ENCODE data around the gene PRKAG3. TPM values are rescaled to one million over a fixed set of nuclear protein-coding genes. Genes with fewer than 3 reads are reported as not detected.

Gene PRKAG3
- total RNA-seq (2014; rRNA removed; shearing (Covaris generic)) (not detected in 2 replicates), polyA plus RNA-seq (2016; fragmentation: Nextera tagmentation; extraction: Ambion mirVana) (not detected in 2 replicates)

DNA sequence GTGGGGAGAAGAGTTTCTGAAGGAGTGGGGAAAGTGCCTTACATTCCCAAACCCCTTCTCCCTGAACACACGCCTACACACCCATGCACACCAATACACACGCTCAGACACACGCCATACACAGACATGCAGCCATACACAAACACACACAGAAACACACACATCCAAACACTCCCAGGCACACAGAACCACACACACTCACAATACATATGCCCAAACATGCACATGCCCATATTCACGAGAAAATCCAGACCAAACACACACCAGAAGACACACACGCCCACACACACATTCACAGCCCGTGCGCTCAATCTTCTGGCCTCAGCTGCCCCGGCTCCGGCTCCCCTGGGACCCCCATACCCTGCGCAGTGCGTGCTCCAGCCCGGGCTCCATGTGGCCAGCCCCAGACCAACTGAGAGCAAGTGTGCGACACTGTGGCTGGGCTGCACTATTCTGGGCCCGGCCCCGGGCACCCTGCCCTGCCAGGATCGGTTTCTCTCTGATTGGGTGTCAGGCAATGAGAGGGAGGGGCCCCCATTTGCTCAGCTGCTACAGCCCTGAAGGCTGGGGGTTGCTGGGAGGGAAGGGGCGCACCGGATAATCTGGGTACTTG lies at the start of gene PRKAG3:
Gene PRKAG3, minus strand, starts transcription at position 426 of the 613 bp plus-strand sequence.
- no peak within 1 kb of the TSS for H3K4me3 ChIP-seq
- no peaks in the 10 kb centered on the region for H3K9me2 ChIP-seq (ENCODE audit: insufficient read depth)
- no peak for TF ChIP-seq EZH2phosphoT487 (IDR thresholded peaks at IDR 0.05; ENCODE audit: insufficient read depth, low read depth)
- TF ChIP-seq EZH2 (IDR thresholded peaks at IDR 0.05; ENCODE audit: insufficient read depth, poor library complexity, severe bottlenecking), result no peak
- peak; percentile 17 for DNase-seq
- 41 to 42% methylated on average over 18 of the region's 18 CpGs for WGBS, 2 experiments (ENCODE audit: low coverage in 1 of 2, low lambda C conversion rate in 2 of 2, missing lambda C conversion rate in 2 of 2)
- no peak within 1 kb of the TSS; the same call in 1 of the 2 replicates for H2AFZ ChIP-seq
- no peak within 1 kb of the TSS for H3K27ac ChIP-seq
- H3K36me3 ChIP-seq (ENCODE audit: low read depth), result no peaks in the 10 kb centered on the region
- H3K4me2 ChIP-seq (ENCODE audit: unreplicated experiment), result no peak within 1 kb of the TSS
- H3K4me1 ChIP-seq (ENCODE audit: insufficient read depth), result peaks cover 10% of the 10 kb centered on the region; the same call in 1 of the 2 replicates
- no peaks in the 10 kb centered on the region for H4K20me1 ChIP-seq (ENCODE audit: insufficient read depth)
- no peak within 1 kb of the TSS for H3K9ac ChIP-seq
- H3F3A ChIP-seq (ENCODE audit: insufficient read depth), result no peaks in the 10 kb centered on the region
- no peaks in the 10 kb centered on the region for H3K9me3 ChIP-seq (ENCODE audit: low read depth)
- H3K79me2 ChIP-seq (ENCODE audit: insufficient read depth), result no peaks in the 10 kb centered on the region
- in situ Hi-C loops (cut with MboI), result no loop called here
- peaks cover 13% of the 10 kb centered on the region; the same call in 1 of the 2 replicates for H3K27me3 ChIP-seq (replicated peaks; ENCODE audit: insufficient read depth)

GRCh38 chr2:218880859-218881594 lies 49.4 kb upstream of the PRKAG3 start:
- Histone ChIP-seq H3K9ac (no peak overlapping the region), H3K36me3 (ENCODE audit: low read depth) (no peaks in the 10 kb centered on the region), H2AFZ (no peak overlapping the region), H3K79me2 (ENCODE audit: insufficient read depth) (no peaks in the 10 kb centered on the region), H3F3A (ENCODE audit: insufficient read depth) (0 out of 2 replicates have a peak, but pooled peaks cover 5% of the 10 kb centered on the region), H4K20me1 (ENCODE audit: insufficient read depth) (no peaks in the 10 kb centered on the region), H3K27ac (no peak overlapping the region), H3K9me2 (ENCODE audit: insufficient read depth) (no peaks in the 10 kb centered on the region), H3K4me1 (ENCODE audit: insufficient read depth) (peaks cover 4% of the 10 kb centered on the region), H3K9me3 (ENCODE audit: low read depth) (no peaks in the 10 kb centered on the region), H3K4me2 (ENCODE audit: unreplicated experiment) (no peak overlapping the region), H3K4me3 (no peak overlapping the region), H3K27me3 (replicated peaks; ENCODE audit: insufficient read depth) (peaks cover 26% of the 10 kb centered on the region)
- WGBS, 2 experiments (ENCODE audit: low coverage in 1 of 2, low lambda C conversion rate in 2 of 2, missing lambda C conversion rate in 2 of 2), result 37 to 55% methylated on average over 10 to 15 of the region's 24 CpGs
- no peak for DNase-seq
- in situ Hi-C loops (cut with MboI), result no loop called here
- no peak for TF ChIP-seq EZH2 (IDR thresholded peaks at IDR 0.05; ENCODE audit: insufficient read depth, poor library complexity, severe bottlenecking)
- no peak for TF ChIP-seq EZH2phosphoT487 (IDR thresholded peaks at IDR 0.05; ENCODE audit: insufficient read depth, low read depth)

DNA sequence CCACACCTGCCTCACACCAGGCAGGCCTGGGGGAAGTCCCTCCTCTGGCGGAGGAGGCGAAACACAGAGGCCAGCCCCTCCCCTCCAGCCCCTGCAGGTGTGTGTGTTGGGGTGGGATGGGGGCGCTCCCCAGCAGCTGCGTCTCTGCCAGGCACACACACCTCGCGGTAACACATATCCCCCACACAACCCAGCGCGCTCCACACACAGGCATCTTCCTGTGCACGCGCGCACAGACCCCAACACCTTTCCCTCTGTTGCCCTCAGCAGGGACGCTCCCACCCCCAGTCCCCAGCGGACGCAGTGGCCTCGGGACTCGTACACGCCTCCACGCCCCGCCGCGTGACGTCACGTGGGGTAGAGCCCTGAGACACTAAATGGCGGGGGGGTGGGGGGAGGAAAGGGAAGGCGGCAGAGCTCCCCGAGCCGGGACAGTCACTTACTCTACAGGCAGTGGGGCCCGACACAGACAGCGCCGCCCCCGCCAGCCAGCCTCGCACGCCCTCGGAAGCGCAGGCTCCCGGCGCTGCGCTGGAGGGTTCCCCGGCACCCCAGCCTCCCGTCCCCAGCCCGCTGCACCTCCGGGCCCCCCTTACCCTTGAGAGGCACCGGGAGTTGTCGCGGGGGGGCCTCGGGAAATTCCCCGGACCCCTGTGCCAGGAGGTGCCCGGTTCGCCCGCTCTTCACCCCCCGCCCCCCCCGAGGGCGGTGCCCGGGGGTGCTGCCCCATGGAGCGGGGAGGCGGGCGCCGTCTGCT lies 48.7 kb upstream of the PRKAG3 start, which contains the start of gene WNT10A:
Gene WNT10A, plus strand, starts transcription at position 751 of the 757 bp plus-strand sequence. CDS start 144 bp downstream, outside the sequence.
- Histone ChIP-seq H3K4me1 (ENCODE audit: insufficient read depth) (peaks cover 4% of the 10 kb centered on the region), H3K9ac (no peak within 1 kb of the TSS), H3K79me2 (ENCODE audit: insufficient read depth) (no peaks in the 10 kb centered on the region), H3K4me3 (no peak within 1 kb of the TSS), H3K9me3 (ENCODE audit: low read depth) (no peaks in the 10 kb centered on the region), H3K36me3 (ENCODE audit: low read depth) (no peaks in the 10 kb centered on the region), H3F3A (ENCODE audit: insufficient read depth) (0 out of 2 replicates have a peak, but pooled peaks cover 5% of the 10 kb centered on the region), H3K9me2 (ENCODE audit: insufficient read depth) (no peaks in the 10 kb centered on the region), H3K27ac (no peak within 1 kb of the TSS), H3K27me3 (replicated peaks; ENCODE audit: insufficient read depth) (peaks cover 33% of the 10 kb centered on the region), H4K20me1 (ENCODE audit: insufficient read depth) (no peaks in the 10 kb centered on the region), H3K4me2 (ENCODE audit: unreplicated experiment) (no peak within 1 kb of the TSS), H2AFZ (no peak within 1 kb of the TSS)
- in situ Hi-C loops (cut with MboI), result no loop called here
- TF ChIP-seq EZH2 (IDR thresholded peaks at IDR 0.05; ENCODE audit: insufficient read depth, poor library complexity, severe bottlenecking), result no peak
- 34 to 48% methylated on average over 21 to 38 of the region's 58 CpGs for WGBS, 2 experiments (ENCODE audit: low coverage in 1 of 2, low lambda C conversion rate in 2 of 2, missing lambda C conversion rate in 2 of 2)
- peak; percentile 21 for DNase-seq

- no peak for DNase-seq
- Histone ChIP-seq H3K9ac (no peak overlapping the region), H3K9me2 (ENCODE audit: insufficient read depth) (no peaks in the 10 kb centered on the region), H3K79me2 (ENCODE audit: insufficient read depth) (no peaks in the 10 kb centered on the region), H3F3A (ENCODE audit: insufficient read depth) (0 out of 2 replicates have a peak, but pooled peaks cover 5% of the 10 kb centered on the region), H3K4me1 (ENCODE audit: insufficient read depth) (peaks cover 4% of the 10 kb centered on the region), H3K9me3 (ENCODE audit: low read depth) (no peaks in the 10 kb centered on the region), H3K4me2 (ENCODE audit: unreplicated experiment) (no peak overlapping the region), H3K27me3 (replicated peaks; ENCODE audit: insufficient read depth) (peaks cover 37% of the 10 kb centered on the region), H3K27ac (no peak overlapping the region), H2AFZ (no peak overlapping the region), H3K4me3 (no peak overlapping the region), H4K20me1 (ENCODE audit: insufficient read depth) (no peaks in the 10 kb centered on the region), H3K36me3 (ENCODE audit: low read depth) (no peaks in the 10 kb centered on the region)
- WGBS, 2 experiments (ENCODE audit: low coverage in 1 of 2, low lambda C conversion rate in 2 of 2, missing lambda C conversion rate in 2 of 2), result 92 to 94% methylated on average over 11 of the region's 11 CpGs
- in situ Hi-C loops (cut with MboI), result no loop called here
- TF ChIP-seq EZH2 (IDR thresholded peaks at IDR 0.05; ENCODE audit: insufficient read depth, poor library complexity, severe bottlenecking) (no peak), EZH2phosphoT487 (IDR thresholded peaks at IDR 0.05; ENCODE audit: insufficient read depth, low read depth) (no peak)
Observed at GRCh38 chr2:218879776-218880101, 48.1 kb upstream of the PRKAG3 start.
